DMS79 (cell line): Measurements from ENCODE around the gene SHMT1.
"Not testable (repeated sequence)": the region's sequence is repeated elsewhere in the genome, so short reads cannot be mapped to it uniquely, and the experiment has no call there.

Experiments
- DNase-seq: peaks from one replicate; lab custom pipeline; 2025; lab: John Stamatoyannopoulos, UW

The SHMT1 gene

GRCh38 chr17:18363101-18364049 lies at the start of gene SHMT1:
Gene SHMT1 (minus strand): TSS chr17:18363550. CDS start chr17:18355981, 7,569 bp downstream.
- peak; percentile 76 for DNase-seq

- not testable (repeated sequence) for DNase-seq
Measured at GRCh38 chr17:18412001-18412538, 48.7 kb upstream of the SHMT1 start.

- DNase-seq, result peak; percentile 4
Measured at GRCh38 chr17:18411377-18411864, 48.1 kb upstream of the SHMT1 start.

GRCh38 chr17:18410736-18411135 lies 47.4 kb upstream of the SHMT1 start:
- not testable (repeated sequence) for DNase-seq

GRCh38 chr17:18409321-18409720 lies 46.0 kb upstream of the SHMT1 start:
- DNase-seq, result not testable (repeated sequence)

- not testable (repeated sequence) for DNase-seq
Measured at GRCh38 chr17:18408906-18409305, 45.6 kb upstream of the SHMT1 start.

- DNase-seq, result not testable (repeated sequence)
Measured at GRCh38 chr17:18403604-18404003, 40.3 kb upstream of the SHMT1 start.

- not testable (repeated sequence) for DNase-seq
Measured at GRCh38 chr17:18403166-18403565, 39.8 kb upstream of the SHMT1 start.

GRCh38 chr17:18401872-18402590 lies 38.7 kb upstream of the SHMT1 start:
- DNase-seq, result not testable (repeated sequence)

GRCh38 chr17:18388728-18389127 lies 25.4 kb upstream of the SHMT1 start:
- DNase-seq, result not testable (repeated sequence)

- DNase-seq, result not testable (repeated sequence)
Measured at GRCh38 chr17:18388266-18388665, 24.9 kb upstream of the SHMT1 start.

GRCh38 chr17:18387583-18387982 lies 24.2 kb upstream of the SHMT1 start:
- DNase-seq, result not testable (repeated sequence)

- DNase-seq, result not testable (repeated sequence)
Measured at GRCh38 chr17:18384271-18384670, 20.9 kb upstream of the SHMT1 start.

- not testable (repeated sequence) for DNase-seq
Measured at GRCh38 chr17:18383079-18383481, 19.7 kb upstream of the SHMT1 start.

- DNase-seq, result no peak
Measured at GRCh38 chr17:18382441-18383078, 19.2 kb upstream of the SHMT1 start.

- no peak for DNase-seq
Measured at GRCh38 chr17:18381953-18382245, 18.5 kb upstream of the SHMT1 start.

- DNase-seq, result no peak
Measured at GRCh38 chr17:18381158-18381952, 18.0 kb upstream of the SHMT1 start.

GRCh38 chr17:18380471-18381157 lies 17.3 kb upstream of the SHMT1 start:
- no peak for DNase-seq

GRCh38 chr17:18379246-18380146 lies 16.1 kb upstream of the SHMT1 start:
- DNase-seq, result no peak
